Measurements from ENCODE around the gene PPARD.

GRCh38 chr6:35360349-35361138 is 18.2 kb downstream of the PPARD start:
- TF ChIP-seq CTCF (IDR thresholded peaks at IDR 0.05) (no peak), POLR2A (IDR thresholded peaks at IDR 0.05) (no peak)

Measured in Peyer's patch (tissue), 4 donors.